Measurements from ENCODE around the gene HP. TPM values are rescaled to one million over a fixed set of nuclear protein-coding genes. Genes with fewer than 3 reads are reported as not detected.

The HP gene
- total RNA-seq, 2 donors from 2014 or later = not detected

DNA sequence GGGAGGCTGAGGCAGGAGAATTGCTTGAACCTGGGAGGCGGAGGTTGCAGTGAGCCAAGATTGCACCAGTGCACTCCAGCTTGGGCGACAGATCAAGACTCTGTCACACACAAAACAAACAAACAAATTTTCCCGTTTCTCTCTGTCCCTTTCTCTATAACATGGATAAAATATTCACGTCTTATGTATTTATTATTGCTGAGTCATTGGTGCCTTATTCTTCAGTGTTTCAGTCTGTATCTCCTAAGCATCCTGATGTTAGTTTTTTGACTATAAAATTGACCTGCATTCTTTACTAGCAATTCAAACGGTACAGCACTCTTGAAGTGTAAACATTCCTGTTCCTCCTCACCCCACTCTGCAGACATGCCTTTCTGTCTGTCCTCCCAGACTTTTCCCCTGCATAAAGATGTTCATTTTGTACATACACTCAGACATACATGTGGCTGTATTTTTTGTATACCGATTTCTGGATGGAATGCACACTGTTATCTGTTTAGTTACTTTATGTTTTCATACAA, 29.4 kb upstream of the HP start:
- no peaks in the 10 kb centered on the region for H3K27me3 Mint-ChIP-seq (ENCODE audit: low read depth)
- H3K27ac Mint-ChIP-seq = peak overlapping the region; percentile 32
- no peaks in the 10 kb centered on the region for H3K4me1 Mint-ChIP-seq (ENCODE audit: low read depth)
- no peaks in the 10 kb centered on the region for H3K9me3 Mint-ChIP-seq
- no peak overlapping the region for H3K4me3 Mint-ChIP-seq
- no peak for ATAC-seq (replicated peaks in 1 of 2)
- peaks cover 4 to 11% of the 10 kb centered on the region in 2 donors for H3K36me3 Mint-ChIP-seq (ENCODE audit: insufficient read depth in 2 of 2)
- no peak for DNase-seq

GRCh38 chr16:72025404-72026114, 28.7 kb upstream of the HP start:
- Mint-ChIP-seq H3K4me3 (no peak overlapping the region), H3K27ac (no peak overlapping the region), H3K36me3 (ENCODE audit: insufficient read depth in 2 of 2) (peaks cover 4 to 11% of the 10 kb centered on the region in 2 donors)

GRCh38 chr16:72027669-72028378, 26.5 kb upstream of the HP start:
- no peaks in the 10 kb centered on the region for H3K4me1 Mint-ChIP-seq (ENCODE audit: low read depth)
- peaks cover 4 to 11% of the 10 kb centered on the region in 2 donors for H3K36me3 Mint-ChIP-seq (ENCODE audit: insufficient read depth in 2 of 2)
- ATAC-seq (replicated peaks in 1 of 2) (no peak), DNase-seq (no peak)
- no peak overlapping the region for H3K27ac Mint-ChIP-seq
- H3K9me3 Mint-ChIP-seq = no peaks in the 10 kb centered on the region
- H3K27me3 Mint-ChIP-seq (ENCODE audit: low read depth) = no peaks in the 10 kb centered on the region
- no peak overlapping the region for H3K4me3 Mint-ChIP-seq

More at GRCh38 chr16:72025404-72026114, 28.7 kb upstream of the HP start:
- ATAC-seq (replicated peaks in 1 of 2) (no peak), DNase-seq (no peak)
- Mint-ChIP-seq H3K27me3 (ENCODE audit: low read depth) (no peaks in the 10 kb centered on the region), H3K4me1 (ENCODE audit: low read depth) (no peaks in the 10 kb centered on the region), H3K9me3 (no peaks in the 10 kb centered on the region)

DNA sequence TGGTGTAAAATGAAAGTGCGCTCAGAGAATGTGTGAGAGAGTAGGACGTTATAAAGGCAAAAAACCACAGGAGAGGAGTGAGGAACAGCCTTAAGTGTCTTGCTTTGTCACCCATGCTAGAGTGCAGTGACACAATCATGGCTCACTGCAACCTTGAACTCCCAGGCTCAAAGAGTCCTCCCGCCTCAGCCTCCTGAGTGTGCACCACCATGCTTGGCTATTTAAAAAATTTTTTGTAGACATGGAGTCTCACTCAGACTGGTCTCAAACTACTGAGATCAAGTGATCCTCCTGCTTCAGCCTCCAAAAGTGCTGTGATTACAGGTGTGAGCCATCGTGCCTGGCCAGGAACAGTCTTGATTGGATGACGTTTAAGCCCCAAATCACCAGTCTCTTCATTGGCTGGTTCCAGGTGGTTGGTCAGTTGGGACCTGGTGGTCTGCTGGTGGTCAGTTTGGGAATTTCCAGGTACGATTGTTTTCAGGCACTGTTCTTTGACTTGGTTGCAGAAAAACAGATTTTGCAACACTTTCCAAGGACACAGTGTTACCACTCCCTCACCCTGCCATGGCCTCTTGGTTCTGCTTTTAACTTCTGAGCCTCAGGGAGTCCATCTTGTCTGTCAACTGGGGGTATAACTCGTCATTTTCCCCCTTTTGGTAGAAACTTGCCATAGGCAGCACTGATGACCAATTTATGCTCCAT, 24.6 kb upstream of the HP start:
- Mint-ChIP-seq H3K27ac (no peak overlapping the region), H3K4me1 (ENCODE audit: low read depth) (no peaks in the 10 kb centered on the region), H3K4me3 (no peak overlapping the region), H3K27me3 (ENCODE audit: low read depth) (no peaks in the 10 kb centered on the region), H3K9me3 (no peaks in the 10 kb centered on the region), H3K36me3 (ENCODE audit: insufficient read depth in 2 of 2) (peaks cover 4 to 6% of the 10 kb centered on the region in 2 donors)
- ATAC-seq (replicated peaks in 1 of 2) (no peak), DNase-seq (no peak)

DNA sequence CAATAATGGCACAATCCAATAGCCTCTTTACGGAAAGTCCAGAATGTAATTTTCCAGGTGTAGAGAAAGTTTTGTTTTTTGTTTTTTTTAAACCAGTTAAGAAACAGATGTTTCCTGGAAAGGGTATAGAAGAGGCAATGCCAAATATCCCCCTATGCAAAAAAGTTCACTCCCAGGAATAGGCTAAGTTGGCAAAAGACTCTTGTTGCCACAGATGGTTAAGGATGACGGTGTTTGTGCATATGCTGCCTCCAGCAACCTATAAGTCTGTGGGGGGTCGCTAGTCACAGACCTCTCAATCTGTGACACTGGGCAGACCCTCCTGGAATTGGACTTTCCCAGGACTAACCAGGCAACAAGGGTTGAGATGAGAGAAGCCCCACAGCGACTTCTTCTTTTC, 20.9 kb upstream of the HP start:
- Mint-ChIP-seq H3K9me3 (no peaks in the 10 kb centered on the region), H3K27ac (no peak overlapping the region), H3K4me3 (no peak overlapping the region), H3K36me3 (ENCODE audit: insufficient read depth in 2 of 2) (no peaks in the 10 kb centered on the region), H3K27me3 (ENCODE audit: low read depth) (no peaks in the 10 kb centered on the region), H3K4me1 (ENCODE audit: low read depth) (no peaks in the 10 kb centered on the region)
- DNase-seq (no peak), ATAC-seq (replicated peaks in 1 of 2) (no peak)

DNA sequence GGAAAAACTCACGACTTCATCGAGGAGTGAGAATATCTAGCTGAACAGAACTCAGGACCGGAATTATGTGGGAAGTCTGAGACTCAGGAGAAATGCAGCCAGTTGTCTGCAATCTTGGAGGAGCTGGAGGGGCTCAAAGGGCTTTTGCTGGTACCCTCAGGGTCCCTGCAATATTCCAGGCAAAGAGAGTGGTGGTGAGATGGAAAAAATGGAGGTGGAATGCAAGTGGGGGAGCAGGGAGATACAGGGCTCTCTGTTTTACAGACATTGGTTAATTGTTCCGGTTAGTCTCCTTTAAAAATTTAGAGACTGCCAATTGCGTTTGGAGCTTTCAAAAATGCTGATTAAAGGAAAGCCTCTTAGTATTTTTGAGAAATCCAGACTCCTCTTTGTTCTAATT, 18.2 kb upstream of the HP start:
- DNase-seq (no peak), ATAC-seq (replicated peaks in 1 of 2) (no peak)
- Mint-ChIP-seq H3K27me3 (ENCODE audit: low read depth) (no peaks in the 10 kb centered on the region), H3K36me3 (ENCODE audit: insufficient read depth in 2 of 2) (no peaks in the 10 kb centered on the region), H3K4me3 (no peak overlapping the region), H3K4me1 (ENCODE audit: low read depth) (no peaks in the 10 kb centered on the region), H3K9me3 (peaks cover 0 to 2% of the 10 kb centered on the region in 2 donors), H3K27ac (no peak overlapping the region)

DNA sequence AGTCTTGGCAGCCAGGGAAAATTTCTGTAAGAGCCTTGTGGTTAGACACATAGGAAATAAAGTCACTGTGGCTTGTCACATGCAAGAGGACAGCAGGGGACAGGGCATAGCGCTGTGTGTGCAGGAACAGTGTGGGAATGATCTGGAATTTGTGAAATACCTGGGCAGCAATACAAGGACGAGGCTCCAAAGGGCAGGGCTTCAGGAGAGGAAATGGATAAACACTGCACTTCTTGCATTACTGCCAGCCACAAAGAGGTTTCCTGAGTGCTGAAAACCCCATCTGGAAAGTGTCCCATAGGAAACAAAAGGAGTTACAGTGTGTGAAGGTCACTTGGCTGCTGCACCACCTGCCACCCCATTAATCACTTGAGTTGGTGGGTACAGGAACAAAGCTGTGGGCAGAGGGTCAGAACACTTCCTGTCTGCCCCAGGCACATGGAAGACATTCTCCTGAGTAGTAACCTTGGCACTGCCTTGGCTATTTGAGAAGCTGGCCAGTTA, 12.1 kb upstream of the HP start:
- H3K4me1 Mint-ChIP-seq (ENCODE audit: low read depth) = no peaks in the 10 kb centered on the region
- no peak overlapping the region for H3K27ac Mint-ChIP-seq
- no peak overlapping the region for H3K4me3 Mint-ChIP-seq
- peaks cover 0 to 5% of the 10 kb centered on the region in 2 donors for H3K36me3 Mint-ChIP-seq (ENCODE audit: insufficient read depth in 2 of 2)
- H3K9me3 Mint-ChIP-seq = peaks cover 0 to 2% of the 10 kb centered on the region in 2 donors
- DNase-seq = no peak
- H3K27me3 Mint-ChIP-seq (ENCODE audit: low read depth) = no peaks in the 10 kb centered on the region
- ATAC-seq (replicated peaks in 1 of 2) = no peak

DNA sequence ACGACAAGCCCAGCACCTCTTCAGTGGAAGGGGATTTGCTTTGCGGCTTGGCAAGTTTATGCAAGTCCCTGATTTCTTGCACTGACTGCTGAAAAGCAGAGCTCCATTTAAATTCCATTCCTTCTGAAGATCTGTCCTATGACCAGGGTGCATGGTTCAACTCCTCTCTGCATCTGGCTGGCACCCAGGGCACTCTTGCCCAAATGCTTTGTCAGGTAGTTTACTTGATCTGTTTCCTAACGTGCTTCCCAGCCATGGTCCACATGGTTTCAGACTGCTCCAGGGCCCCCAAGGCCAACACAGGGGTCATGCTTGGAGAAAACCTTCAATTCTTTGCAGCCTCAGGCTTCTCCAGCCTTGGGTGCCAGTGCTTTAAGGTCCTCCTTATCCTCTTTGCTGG, 11.2 kb upstream of the HP start:
- DNase-seq (no peak), ATAC-seq (replicated peaks in 1 of 2) (no peak)
- peaks cover 0 to 5% of the 10 kb centered on the region in 2 donors for H3K36me3 Mint-ChIP-seq (ENCODE audit: insufficient read depth in 2 of 2)
- H3K4me3 Mint-ChIP-seq = no peak overlapping the region
- no peaks in the 10 kb centered on the region for H3K4me1 Mint-ChIP-seq (ENCODE audit: low read depth)
- no peak overlapping the region for H3K27ac Mint-ChIP-seq
- H3K9me3 Mint-ChIP-seq = peaks cover 0 to 2% of the 10 kb centered on the region in 2 donors
- H3K27me3 Mint-ChIP-seq (ENCODE audit: low read depth) = no peaks in the 10 kb centered on the region

- peaks cover 0 to 5% of the 10 kb centered on the region in 2 donors for H3K36me3 Mint-ChIP-seq (ENCODE audit: insufficient read depth in 2 of 2)
- H3K27ac Mint-ChIP-seq = no peak overlapping the region
- H3K27me3 Mint-ChIP-seq (ENCODE audit: low read depth) = no peaks in the 10 kb centered on the region
- no peaks in the 10 kb centered on the region for H3K4me1 Mint-ChIP-seq (ENCODE audit: low read depth)
- no peak for DNase-seq
- peaks cover 0 to 2% of the 10 kb centered on the region in 2 donors for H3K9me3 Mint-ChIP-seq
- ATAC-seq (replicated peaks in 1 of 2) = no peak
- no peak overlapping the region for H3K4me3 Mint-ChIP-seq
Measured at GRCh38 chr16:72043539-72043938, 10.8 kb upstream of the HP start.

GRCh38 chr16:72044296-72044695, 10.0 kb upstream of the HP start:
- peaks cover 0 to 9% of the 10 kb centered on the region in 2 donors for H3K36me3 Mint-ChIP-seq (ENCODE audit: insufficient read depth in 2 of 2)
- H3K4me3 Mint-ChIP-seq = no peak overlapping the region
- no peak overlapping the region for H3K27ac Mint-ChIP-seq
- ATAC-seq (replicated peaks in 1 of 2) (no peak), DNase-seq (no peak)
- H3K27me3 Mint-ChIP-seq (ENCODE audit: low read depth) = no peaks in the 10 kb centered on the region
- peaks cover 0 to 4% of the 10 kb centered on the region in 2 donors for H3K9me3 Mint-ChIP-seq
- H3K4me1 Mint-ChIP-seq (ENCODE audit: low read depth) = no peaks in the 10 kb centered on the region

DNA sequence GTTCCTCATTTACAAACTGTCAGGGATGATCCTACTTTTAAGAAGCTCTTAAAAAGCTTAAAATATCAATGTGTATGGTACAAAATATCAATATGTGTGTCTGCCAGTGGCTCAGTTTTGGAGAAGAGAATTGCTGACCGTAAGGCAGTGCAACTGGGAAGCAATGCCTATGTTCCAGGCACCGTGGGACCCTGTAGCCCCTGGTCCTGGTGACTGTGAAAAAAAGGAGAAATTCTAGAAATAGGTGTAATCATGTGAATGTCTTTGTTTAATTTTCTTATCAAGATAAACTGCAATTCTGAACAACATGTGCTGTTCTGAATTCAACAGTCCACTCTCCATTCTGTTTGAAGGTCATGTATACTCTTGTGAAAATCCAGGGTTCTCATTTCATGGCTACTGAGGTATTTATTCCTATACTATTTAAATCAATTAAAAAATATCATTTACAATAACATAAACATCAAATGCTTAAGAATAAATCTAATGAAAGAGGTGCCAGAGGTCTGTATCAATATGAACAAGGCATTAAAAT, 9.4 kb upstream of the HP start:
- Mint-ChIP-seq H3K9me3 (peaks cover 1 to 6% of the 10 kb centered on the region in 2 donors), H3K36me3 (ENCODE audit: insufficient read depth in 2 of 2) (peaks cover under 1 to 10% of the 10 kb centered on the region in 2 donors), H3K4me1 (ENCODE audit: low read depth) (no peaks in the 10 kb centered on the region), H3K27me3 (ENCODE audit: low read depth) (no peaks in the 10 kb centered on the region), H3K27ac (no peak overlapping the region), H3K4me3 (no peak overlapping the region)
- ATAC-seq (replicated peaks in 1 of 2) (no peak), DNase-seq (no peak)

DNA sequence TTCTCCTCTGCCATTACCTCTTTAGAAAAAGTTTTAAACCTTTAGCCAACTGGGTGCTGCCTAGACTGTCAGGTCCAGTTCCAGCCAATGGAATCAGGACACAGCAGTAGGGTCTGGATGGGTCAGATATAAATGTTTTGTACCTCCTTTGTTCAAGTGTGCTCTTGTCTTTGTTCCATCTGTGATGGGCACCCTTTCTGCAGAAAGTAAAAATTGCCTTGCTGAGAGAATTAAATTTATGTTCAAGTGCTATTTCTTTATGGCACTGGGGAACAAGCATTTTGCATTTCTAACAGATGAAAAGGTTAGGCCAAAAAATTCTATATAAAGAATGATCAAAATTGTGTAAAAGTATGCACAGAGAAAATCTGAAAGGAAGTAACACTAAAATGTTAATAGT, 5.2 kb upstream of the HP start:
- Mint-ChIP-seq H3K27me3 (ENCODE audit: low read depth) (no peaks in the 10 kb centered on the region), H3K36me3 (ENCODE audit: insufficient read depth in 2 of 2) (peaks cover 3 to 7% of the 10 kb centered on the region in 2 donors), H3K27ac (no peak overlapping the region), H3K4me1 (ENCODE audit: low read depth) (no peaks in the 10 kb centered on the region), H3K4me3 (no peak overlapping the region), H3K9me3 (peaks cover 2 to 6% of the 10 kb centered on the region in 2 donors)
- ATAC-seq (replicated peaks in 1 of 2) = no peak
- no peak for DNase-seq
